Coronary artery (tissue), 2 donors: ENCODE measurements around the gene DAPP1.

ENCODE experiments used
- DNase-seq: peaks from one replicate; pipeline ENCODE4 v3.0.0-alpha.2; 2017; ENCODE audit warnings: low spot score
- H3K27ac ChIP-seq, 2 donors: fragments of 200-600 bp; sonication (generic); one replicate each; pipeline ENCODE4 v1.5.1; 2016 to 2019
- H3K4me3 ChIP-seq: fragments of 200-600 bp; sonication (generic); 2 replicates; pipeline ENCODE4 v1.5.1; 2016; ENCODE audit warnings: mild to moderate bottlenecking, moderate library complexity
- TF ChIP-seq, protein P1 (sequence below): fragments of 200-600 bp; sonication (generic); IDR thresholded peaks from one replicate; pipeline ENCODE4 v1.5.1; 2019; ENCODE audit warnings: antibody characterized with exemption

The DAPP1 gene

DNA sequence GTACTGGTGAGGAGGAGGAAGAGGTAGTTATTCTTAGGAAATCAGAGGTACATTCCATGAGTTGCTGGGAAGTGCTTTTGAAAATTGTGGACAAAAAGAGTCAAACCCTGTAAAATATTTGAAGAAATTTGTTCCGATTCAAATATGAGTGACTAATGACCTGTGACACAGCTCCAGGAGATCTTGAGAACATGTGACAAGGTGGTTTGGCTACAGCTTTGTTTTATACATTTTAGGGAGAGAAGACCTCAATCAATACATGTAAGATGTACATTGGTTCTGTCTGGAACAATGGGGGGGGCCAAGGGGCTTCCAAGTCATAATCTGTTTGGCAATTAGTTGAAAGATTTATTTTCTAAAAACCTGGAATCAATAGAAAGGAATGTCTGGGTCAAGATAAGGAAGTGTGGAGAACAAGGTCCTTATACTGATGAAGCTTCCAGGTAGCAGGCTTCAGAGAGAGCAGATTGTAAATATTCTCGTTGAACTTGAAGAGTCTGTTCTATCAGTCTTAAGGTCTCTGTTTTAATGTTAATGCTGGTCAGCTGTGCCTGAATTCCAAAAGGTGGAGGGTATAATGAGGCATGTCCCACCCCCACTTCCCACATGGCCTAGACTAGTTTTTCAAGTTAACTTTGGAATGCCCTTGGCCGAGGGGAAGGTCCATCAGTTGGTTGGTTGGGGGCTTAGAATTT is 15.5 kb upstream of the DAPP1 start:
- TF ChIP-seq, protein P1, sequence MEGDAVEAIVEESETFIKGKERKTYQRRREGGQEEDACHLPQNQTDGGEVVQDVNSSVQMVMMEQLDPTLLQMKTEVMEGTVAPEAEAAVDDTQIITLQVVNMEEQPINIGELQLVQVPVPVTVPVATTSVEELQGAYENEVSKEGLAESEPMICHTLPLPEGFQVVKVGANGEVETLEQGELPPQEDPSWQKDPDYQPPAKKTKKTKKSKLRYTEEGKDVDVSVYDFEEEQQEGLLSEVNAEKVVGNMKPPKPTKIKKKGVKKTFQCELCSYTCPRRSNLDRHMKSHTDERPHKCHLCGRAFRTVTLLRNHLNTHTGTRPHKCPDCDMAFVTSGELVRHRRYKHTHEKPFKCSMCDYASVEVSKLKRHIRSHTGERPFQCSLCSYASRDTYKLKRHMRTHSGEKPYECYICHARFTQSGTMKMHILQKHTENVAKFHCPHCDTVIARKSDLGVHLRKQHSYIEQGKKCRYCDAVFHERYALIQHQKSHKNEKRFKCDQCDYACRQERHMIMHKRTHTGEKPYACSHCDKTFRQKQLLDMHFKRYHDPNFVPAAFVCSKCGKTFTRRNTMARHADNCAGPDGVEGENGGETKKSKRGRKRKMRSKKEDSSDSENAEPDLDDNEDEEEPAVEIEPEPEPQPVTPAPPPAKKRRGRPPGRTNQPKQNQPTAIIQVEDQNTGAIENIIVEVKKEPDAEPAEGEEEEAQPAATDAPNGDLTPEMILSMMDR, result no peak
- DNase-seq, result no peak
- Histone ChIP-seq H3K27ac (no peak overlapping the region), H3K4me3 (no peak overlapping the region)

DNA sequence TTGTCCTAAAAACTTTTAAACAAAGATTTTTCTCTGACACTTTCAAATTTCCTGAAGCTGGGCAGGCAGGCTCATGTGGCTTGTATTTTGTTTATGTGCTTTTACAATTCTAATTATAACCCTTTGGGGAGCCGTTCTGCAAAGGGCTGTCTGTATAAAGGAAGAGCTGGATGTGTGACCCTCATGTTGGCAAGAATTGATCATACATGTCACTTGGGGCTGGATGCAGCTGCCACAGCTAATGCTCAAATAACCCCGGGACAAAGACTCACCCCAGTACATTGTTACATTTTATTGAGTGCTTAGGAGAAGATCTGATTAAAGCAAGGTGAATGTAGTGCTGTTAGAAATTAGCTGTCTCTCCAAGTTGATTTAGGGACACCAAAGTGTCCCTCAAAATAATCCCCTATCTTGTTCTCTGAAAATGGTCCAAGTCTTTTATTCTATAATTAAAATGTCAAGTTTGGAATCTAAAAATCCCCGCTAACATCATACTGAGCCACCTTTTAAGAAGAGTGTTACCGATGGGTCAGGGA is 13.0 kb upstream of the DAPP1 start:
- DNase-seq, result no peak
- no peak overlapping the region for H3K4me3 ChIP-seq
- TF ChIP-seq, protein P1, result no peak
- no peak overlapping the region for H3K27ac ChIP-seq

GRCh38 chr4:99806545-99806944 is 10.1 kb upstream of the DAPP1 start:
- no peak overlapping the region for H3K4me3 ChIP-seq
- H3K27ac ChIP-seq, result no peak overlapping the region
- DNase-seq, result no peak
- TF ChIP-seq, protein P1, result no peak

DNA sequence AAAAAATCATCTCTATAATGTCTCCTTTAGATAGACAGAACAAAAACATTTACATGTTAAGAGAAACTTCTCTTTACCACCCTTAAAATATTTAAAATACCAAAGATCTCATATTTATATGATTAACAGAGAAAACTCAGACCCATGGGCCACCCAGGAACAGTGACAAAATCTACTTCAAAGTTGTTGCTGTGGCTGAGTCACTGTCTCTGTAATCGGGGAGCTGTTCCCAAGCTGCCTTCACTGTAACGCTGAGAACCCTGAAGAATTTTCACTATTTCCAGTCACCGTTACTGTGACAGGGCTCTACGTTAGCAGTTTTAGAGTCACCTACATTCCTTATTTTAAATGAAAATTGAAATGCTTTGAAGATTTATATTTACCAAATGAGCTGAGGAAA is 9.0 kb upstream of the DAPP1 start:
- DNase-seq, result no peak
- Histone ChIP-seq H3K27ac (no peak overlapping the region), H3K4me3 (no peak overlapping the region)
- TF ChIP-seq, protein P1, result no peak

DNA sequence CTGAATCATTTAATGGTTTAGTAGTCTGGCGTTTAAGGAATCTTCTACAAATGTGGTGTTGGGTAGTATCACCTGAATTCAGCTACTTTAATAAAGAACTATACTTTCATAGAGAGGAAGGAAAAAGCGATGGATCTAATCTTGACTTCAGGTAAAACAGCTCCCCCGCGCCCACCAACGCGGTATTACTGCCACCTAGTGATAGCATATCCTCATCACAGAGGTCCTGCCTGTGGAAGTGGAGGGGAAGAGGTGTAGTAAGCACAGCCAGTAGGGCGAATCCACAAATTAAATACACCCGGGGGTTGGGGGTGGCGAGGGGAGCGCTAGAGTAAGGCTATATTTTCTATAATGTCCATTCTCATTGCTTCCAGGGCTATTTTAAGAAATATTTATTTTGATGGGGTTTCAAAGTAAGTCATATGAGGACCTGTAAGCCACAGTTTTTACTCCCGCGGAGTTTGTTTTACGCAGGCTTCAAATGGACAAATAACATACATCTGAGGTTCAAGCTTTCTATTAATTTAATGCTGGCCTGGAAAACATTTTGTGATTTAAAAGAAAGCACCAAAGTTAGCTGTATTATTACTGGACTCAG is 8.3 kb upstream of the DAPP1 start:
- no peak for DNase-seq
- no peak overlapping the region for H3K4me3 ChIP-seq
- no peak overlapping the region for H3K27ac ChIP-seq
- TF ChIP-seq, protein P1, result peak; percentile 30

DNA sequence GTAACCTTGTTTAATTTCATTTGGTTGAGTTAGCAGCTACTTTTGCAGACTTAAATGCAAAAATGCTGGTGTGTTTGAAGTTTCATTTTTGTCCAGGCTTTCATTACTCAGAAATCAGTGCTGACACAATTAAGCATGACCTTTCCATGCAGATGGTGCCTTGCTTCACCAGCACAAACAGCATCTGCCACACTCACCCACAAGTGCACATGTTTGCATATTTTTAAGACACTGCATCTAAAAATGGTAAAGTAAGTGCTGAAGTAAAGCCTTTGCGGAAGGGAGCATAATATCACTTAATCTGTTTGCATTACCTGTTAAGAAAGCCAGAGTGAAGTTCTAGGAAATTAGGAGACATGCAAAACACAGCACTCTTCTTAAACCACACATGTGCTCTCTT is 7.3 kb upstream of the DAPP1 start:
- TF ChIP-seq, protein P1, result no peak
- DNase-seq, result no peak
- no peak overlapping the region for H3K4me3 ChIP-seq
- no peak overlapping the region for H3K27ac ChIP-seq

DNA sequence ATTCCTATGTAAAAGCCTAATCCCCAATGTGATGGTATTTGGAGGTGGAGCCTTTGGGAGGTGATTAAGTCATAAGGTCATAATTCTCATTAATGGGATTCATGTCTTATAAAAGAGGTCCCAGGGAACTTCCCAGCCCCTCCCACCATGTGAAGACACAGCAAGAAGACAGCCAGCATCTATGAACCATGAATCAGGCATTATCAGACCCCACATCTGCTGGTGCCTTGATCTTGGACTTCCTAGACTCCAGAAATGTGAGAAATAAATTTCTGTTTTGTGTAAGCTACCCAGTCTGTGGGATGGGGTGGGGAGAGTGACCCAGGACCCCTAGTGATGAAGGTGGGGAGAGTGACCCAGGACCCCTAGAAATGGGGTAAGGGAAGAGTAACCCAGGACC is 6.1 kb upstream of the DAPP1 start:
- no peak overlapping the region for H3K27ac ChIP-seq
- TF ChIP-seq, protein P1, result no peak
- no peak for DNase-seq
- no peak overlapping the region for H3K4me3 ChIP-seq
